Fibroblast of villous mesenchyme (primary cell): Measurements from ENCODE around the gene PCDHB14. TPM values are rescaled to one million over a fixed set of nuclear protein-coding genes. Genes with fewer than 3 reads are reported as not detected.
"Not testable (repeated sequence)": the region's sequence is repeated elsewhere in the genome, so short reads cannot be mapped to it uniquely, and the experiment has no call there.

Experiments used
- DNase-seq: peaks from one replicate; pipeline ENCODE4 v3.0.0-alpha.2; 2010; ENCODE audit warnings: low read depth
- H3K4me3 ChIP-seq: 2 replicates; pipeline ENCODE4 v1.5.1; 2011; ENCODE audit warnings: low read depth, mild to moderate bottlenecking, low read length
- CTCF ChIP-seq: IDR thresholded peaks from 2 replicates; pipeline ENCODE4 v1.5.1; 2012; ENCODE audit warnings: low read depth, mild to moderate bottlenecking, low read length; ENCODE audit not compliant: insufficient read depth
- total RNA-seq: library from RNA; depleted of rRNA; stranded (reverse); fragments of >200 nt; gene quantifications from 2 replicates; pipeline ENCODE4 v1.2.3, GENCODE V29; 2012

PCDHB14 gene
- total RNA-seq, 1 donor, result 0.43 TPM

DNA sequence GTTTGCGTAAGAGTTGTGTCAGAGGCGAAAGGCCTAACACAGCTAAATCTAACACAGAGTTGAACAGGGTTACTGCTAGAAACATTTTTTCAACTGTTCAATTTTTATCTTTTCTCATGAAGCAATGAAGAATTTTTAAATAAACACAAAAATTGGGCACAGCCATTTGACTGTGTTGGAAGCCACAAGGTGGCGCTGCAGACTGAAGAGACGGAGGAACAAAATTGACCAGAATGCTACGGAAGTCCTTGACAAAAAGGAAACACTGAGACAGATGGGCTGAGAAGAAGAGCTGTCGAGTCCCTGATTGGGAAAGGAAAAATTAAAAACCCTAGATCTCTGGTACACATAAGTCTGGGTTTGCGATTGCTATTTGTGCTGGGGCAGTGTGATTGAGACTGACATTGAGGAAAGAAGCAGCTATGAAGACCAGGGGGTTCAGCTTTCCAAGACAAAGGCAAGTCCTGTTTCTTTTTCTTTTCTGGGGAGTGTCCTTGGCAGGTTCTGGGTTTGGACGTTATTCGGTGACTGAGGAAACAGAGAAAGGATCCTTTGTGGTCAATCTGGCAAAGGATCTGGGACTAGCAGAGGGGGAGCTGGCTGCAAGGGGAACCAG is 36.1 kb upstream of the PCDHB14 start, which contains the start of gene PCDHB9:
Gene PCDHB9 (plus strand): TSS at position 265 of the 616 bp plus-strand sequence. CDS start 158 bp downstream, at position 423.
- TF ChIP-seq CTCF, result peak; percentile 45
- DNase-seq, result peak; percentile 8
- no peak within 1 kb of the TSS for H3K4me3 ChIP-seq

- H3K4me3 ChIP-seq, DNase-seq: not testable (repeated sequence)
These were observed 34.5 kb upstream of the PCDHB14 start for GRCh38 chr5:141188682-141189081.

DNA sequence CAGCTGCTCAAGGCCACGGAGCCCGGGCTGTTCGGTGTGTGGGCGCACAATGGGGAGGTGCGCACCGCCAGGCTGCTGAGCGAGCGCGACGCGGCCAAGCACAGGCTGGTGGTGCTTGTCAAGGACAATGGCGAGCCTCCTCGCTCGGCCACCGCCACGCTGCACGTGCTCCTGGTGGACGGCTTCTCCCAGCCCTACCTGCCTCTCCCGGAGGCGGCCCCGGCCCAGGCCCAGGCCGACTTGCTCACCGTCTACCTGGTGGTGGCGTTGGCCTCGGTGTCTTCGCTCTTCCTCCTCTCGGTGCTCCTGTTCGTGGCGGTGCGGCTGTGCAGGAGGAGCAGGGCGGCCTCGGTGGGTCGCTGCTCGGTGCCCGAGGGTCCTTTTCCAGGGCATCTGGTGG is 34.0 kb upstream of the PCDHB14 start:
- DNase-seq, H3K4me3 ChIP-seq: not testable (repeated sequence)

GRCh38 chr5:141192110-141192725 is 30.9 kb upstream of the PCDHB14 start, which contains the start of gene PCDHB10:
TSS of gene PCDHB10 (plus strand) at chr5:141192353. CDS start at chr5:141192553, 200 bp downstream.
- H3K4me3 ChIP-seq, result no peak within 1 kb of the TSS
- DNase-seq, result peak; percentile 14
- TF ChIP-seq CTCF, result peak; percentile 37

DNA sequence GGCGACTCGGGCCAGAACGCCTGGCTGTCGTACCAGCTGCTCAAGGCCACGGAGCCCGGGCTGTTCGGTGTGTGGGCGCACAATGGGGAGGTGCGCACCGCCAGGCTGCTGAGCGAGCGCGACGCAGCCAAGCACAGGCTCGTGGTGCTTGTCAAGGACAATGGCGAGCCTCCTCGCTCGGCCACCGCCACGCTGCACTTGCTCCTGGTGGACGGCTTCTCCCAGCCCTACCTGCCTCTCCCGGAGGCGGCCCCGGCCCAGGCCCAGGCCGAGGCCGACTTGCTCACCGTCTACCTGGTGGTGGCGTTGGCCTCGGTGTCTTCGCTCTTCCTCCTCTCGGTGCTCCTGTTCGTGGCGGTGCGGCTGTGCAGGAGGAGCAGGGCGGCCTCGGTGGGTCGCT is 28.8 kb upstream of the PCDHB14 start:
- DNase-seq, H3K4me3 ChIP-seq: not testable (repeated sequence)

GRCh38 chr5:141196363-141196762 is 26.8 kb upstream of the PCDHB14 start:
- DNase-seq, result no peak
- no peak overlapping the region for H3K4me3 ChIP-seq
- no peak for TF ChIP-seq CTCF

DNA sequence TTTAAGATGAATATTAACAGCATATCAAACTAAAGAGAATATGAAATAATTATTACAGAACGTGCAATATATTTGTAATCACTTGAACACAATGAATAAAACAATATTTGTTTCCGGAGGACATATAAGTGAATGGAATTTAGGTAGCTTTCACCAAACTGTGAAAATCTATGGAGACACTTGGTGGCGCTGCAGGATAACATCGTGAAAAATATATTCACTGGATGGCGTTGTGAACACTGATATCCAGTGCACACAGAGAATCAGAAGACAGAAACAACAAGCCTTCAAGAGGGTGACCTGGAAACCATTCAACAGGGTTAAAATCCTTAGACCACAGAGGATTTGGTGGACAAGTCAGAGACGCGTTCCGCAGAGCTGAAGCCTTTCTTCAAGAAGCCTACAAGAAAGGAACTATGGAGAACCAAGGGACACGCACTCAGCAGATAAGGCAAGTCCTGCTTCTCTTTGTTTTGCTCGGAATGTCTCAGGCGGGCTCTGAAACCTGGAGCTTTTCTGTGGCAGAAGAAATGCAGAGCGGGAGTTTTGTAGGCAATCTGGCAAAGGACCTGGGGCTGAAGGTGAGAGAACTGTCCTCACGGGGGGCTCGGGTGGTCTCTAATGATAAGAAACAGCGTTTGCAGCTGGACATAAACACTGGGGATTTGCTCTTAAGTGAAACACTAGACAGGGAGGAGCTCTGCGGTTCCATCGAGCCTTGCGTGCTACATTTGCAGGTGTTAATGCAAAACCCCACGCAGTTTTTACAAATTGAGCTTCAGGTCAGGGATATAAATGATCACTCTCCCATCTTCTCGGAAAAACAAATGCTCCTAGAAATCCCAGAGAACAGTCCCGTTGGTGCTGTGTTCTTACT is 23.5 kb upstream of the PCDHB14 start, which contains the start of gene PCDHB11:
Gene PCDHB11 (plus strand): TSS at position 269 of the 877 bp plus-strand sequence. CDS start 148 bp downstream, at position 417.
- TF ChIP-seq CTCF, result no peak
- no peak for DNase-seq
- no peak within 1 kb of the TSS for H3K4me3 ChIP-seq

DNA sequence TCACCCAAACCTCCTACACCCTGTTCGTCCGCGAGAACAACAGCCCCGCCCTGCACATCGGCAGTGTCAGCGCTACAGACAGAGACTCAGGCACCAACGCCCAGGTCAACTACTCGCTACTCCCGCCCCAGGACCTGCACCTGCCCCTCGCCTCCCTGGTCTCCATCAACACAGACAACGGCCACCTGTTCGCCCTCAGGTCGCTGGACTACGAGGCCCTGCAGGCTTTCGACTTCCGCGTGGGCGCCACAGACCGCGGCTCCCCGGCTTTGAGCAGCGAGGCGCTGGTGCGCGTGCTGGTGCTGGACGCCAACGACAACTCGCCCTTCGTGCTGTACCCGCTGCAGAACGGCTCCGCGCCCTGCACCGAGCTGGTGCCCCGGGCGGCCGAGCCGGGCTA is 22.0 kb upstream of the PCDHB14 start:
- not testable (repeated sequence) for DNase-seq, H3K4me3 ChIP-seq

DNA sequence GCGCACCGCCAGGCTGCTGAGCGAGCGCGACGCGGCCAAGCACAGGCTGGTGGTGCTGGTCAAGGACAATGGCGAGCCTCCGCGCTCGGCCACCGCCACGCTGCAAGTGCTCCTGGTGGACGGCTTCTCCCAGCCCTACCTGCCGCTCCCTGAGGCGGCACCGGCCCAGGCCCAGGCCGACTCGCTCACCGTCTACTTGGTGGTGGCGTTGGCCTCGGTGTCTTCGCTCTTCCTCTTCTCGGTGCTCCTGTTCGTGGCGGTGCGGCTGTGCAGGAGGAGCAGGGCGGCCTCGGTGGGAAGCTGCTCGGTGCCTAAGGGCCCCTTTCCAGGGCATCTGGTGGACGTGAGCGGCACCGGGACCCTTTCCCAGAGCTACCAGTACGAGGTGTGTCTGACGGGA is 21.5 kb upstream of the PCDHB14 start:
- H3K4me3 ChIP-seq, result not testable (repeated sequence)

More for the DNA sequence above, 21.5 kb upstream of the PCDHB14 start:
- not testable (repeated sequence) for DNase-seq
